SIG-M5 treated with dmso at 0.1 percent for 504 hours (cell line): ENCODE results near the gene KY.

Experiments used
- DNase-seq: peaks from one replicate; lab custom pipeline; 2025; ENCODE audit not compliant: unreplicated experiment; lab: John Stamatoyannopoulos, UW

KY gene

DNA sequence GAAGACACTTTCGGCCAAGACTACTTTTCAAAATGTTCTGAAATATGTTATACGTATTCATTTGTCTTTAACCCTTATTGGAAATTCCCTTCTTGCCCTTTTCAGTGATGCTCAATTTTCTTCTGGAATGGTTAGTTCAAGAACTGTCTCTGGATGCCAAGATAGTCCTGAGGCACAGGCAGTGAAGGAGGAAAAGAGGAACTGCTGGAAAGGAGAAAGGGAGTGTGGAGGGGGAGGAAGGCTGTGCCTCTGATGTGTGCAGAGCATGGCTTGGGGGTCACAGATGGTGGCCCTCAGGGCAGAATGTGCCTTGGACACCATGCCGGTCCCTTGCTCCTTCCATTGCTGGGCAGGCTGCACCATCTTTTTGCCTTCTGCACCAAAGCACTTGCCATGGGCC is 91.2 kb downstream of the KY start:
- no peak for DNase-seq
